SU-DHL-6 (cell line): ENCODE results near the gene BEND5.

Source experiments
- H2AFZ ChIP-seq: fragments of 200-600 bp; sonication (generic); 2 replicates; pipeline ENCODE4 v1.6.1; 2014; ENCODE audit warnings: low read depth, mild to moderate bottlenecking, moderate library complexity, mixed read lengths, antibody characterized with exemption, low read length; ENCODE audit not compliant: severe bottlenecking
- H3F3A ChIP-seq: fragments of 200-600 bp; shearing (Covaris generic); 2 replicates; pipeline ENCODE4 v1.6.0; 2016; ENCODE audit warnings: antibody characterized with exemption, mild to moderate bottlenecking; ENCODE audit not compliant: insufficient read depth
- H3K27ac ChIP-seq: fragments of 200-600 bp; sonication (generic); 2 replicates; pipeline ENCODE4 v1.5.1; 2016; ENCODE audit warnings: low read depth, mild to moderate bottlenecking, low read length, moderate library complexity, mixed read lengths
- H3K27me3 ChIP-seq: fragments of 200-600 bp; sonication (generic), shearing (Covaris generic); 2 replicates; pipeline ENCODE4 v1.6.0; 2014; ENCODE audit warnings: mild to moderate bottlenecking, low read length
- H3K36me3 ChIP-seq: fragments of 200-600 bp; sonication (generic); 2 replicates; pipeline ENCODE4 v1.6.1; 2014; ENCODE audit warnings: mild to moderate bottlenecking, low read length, mixed read lengths
- H3K4me2 ChIP-seq: fragments of 300-600, 200-600 bp; shearing (Covaris generic), sonication (generic); 2 replicates; pipeline ENCODE4 v1.6.0; 2014; ENCODE audit warnings: low read length, low read depth, mild to moderate bottlenecking; ENCODE audit not compliant: poor library complexity, severe bottlenecking
- H3K4me3 ChIP-seq: fragments of 200-600 bp; sonication (generic); 2 replicates; pipeline ENCODE4 v1.5.1; 2014; ENCODE audit warnings: antibody characterized with exemption, low read length, mild to moderate bottlenecking, mixed read lengths; ENCODE audit not compliant: insufficient read depth, poor library complexity, severe bottlenecking
- H3K79me2 ChIP-seq: fragments of 200-600 bp; sonication (generic); 2 replicates; pipeline ENCODE4 v1.6.1; 2014; ENCODE audit warnings: mild to moderate bottlenecking, low read length, moderate library complexity; ENCODE audit not compliant: insufficient read depth
- H3K9ac ChIP-seq: fragments of 200-600 bp; sonication (generic); 2 replicates; pipeline ENCODE4 v1.7.0; 2014; ENCODE audit warnings: mild to moderate bottlenecking, low read length
- H3K9me2 ChIP-seq: fragments of 200-600 bp; sonication (generic); replicated peaks from 2 replicates; pipeline ENCODE4 v1.6.1; 2014; ENCODE audit warnings: low read length; ENCODE audit not compliant: insufficient read depth
- H3K9me3 ChIP-seq: fragments of 200-600 bp; sonication (generic); 2 replicates; pipeline ENCODE4 v1.6.1; 2014; ENCODE audit warnings: low read length, mixed read lengths; ENCODE audit not compliant: insufficient read depth
- H4K20me1 ChIP-seq: fragments of 200-600 bp; sonication (generic); 2 replicates; pipeline ENCODE4 v1.6.1; 2014; ENCODE audit warnings: low read depth, mild to moderate bottlenecking, antibody characterized with exemption, low read length, moderate library complexity, mixed read lengths
- EZH2phosphoT487 ChIP-seq: fragments of 200-600 bp; sonication (generic), shearing (Covaris generic); conservative IDR thresholded peaks from 2 replicates; pipeline ENCODE4 v1.6.1; 2018; ENCODE audit warnings: mild to moderate bottlenecking, antibody characterized with exemption, low read length, moderate library complexity, mixed read lengths
- TF ChIP-seq, protein P1 (sequence below): fragments of 200-600 bp; sonication (generic); IDR thresholded peaks from one replicate; pipeline ENCODE4 v1.5.1; 2017; ENCODE audit warnings: antibody characterized with exemption, mild to moderate bottlenecking, low read length, moderate library complexity; ENCODE audit not compliant: insufficient read depth, poor library complexity, severe bottlenecking

BEND5 gene

GRCh38 chr1:48693180-48693579, 83.5 kb downstream of the BEND5 start:
- Histone ChIP-seq H3K36me3 (no peaks in the 10 kb centered on the region), H3K27me3 (no peaks in the 10 kb centered on the region), H3K9me3 (no peaks in the 10 kb centered on the region), H3K9me2 (no peaks in the 10 kb centered on the region), H4K20me1 (no peaks in the 10 kb centered on the region), H3K79me2 (no peaks in the 10 kb centered on the region), H3F3A (no peaks in the 10 kb centered on the region), H3K27ac (no peak overlapping the region), H3K4me3 (no peak overlapping the region), H3K4me2 (no peak overlapping the region), H2AFZ (no peak overlapping the region), H3K9ac (no peak overlapping the region)
- TF ChIP-seq, protein P1, sequence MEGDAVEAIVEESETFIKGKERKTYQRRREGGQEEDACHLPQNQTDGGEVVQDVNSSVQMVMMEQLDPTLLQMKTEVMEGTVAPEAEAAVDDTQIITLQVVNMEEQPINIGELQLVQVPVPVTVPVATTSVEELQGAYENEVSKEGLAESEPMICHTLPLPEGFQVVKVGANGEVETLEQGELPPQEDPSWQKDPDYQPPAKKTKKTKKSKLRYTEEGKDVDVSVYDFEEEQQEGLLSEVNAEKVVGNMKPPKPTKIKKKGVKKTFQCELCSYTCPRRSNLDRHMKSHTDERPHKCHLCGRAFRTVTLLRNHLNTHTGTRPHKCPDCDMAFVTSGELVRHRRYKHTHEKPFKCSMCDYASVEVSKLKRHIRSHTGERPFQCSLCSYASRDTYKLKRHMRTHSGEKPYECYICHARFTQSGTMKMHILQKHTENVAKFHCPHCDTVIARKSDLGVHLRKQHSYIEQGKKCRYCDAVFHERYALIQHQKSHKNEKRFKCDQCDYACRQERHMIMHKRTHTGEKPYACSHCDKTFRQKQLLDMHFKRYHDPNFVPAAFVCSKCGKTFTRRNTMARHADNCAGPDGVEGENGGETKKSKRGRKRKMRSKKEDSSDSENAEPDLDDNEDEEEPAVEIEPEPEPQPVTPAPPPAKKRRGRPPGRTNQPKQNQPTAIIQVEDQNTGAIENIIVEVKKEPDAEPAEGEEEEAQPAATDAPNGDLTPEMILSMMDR, result no peak
- TF ChIP-seq EZH2phosphoT487, result no peak

GRCh38 chr1:48692235-48692634, 84.5 kb downstream of the BEND5 start:
- H3K9me3 ChIP-seq, result no peaks in the 10 kb centered on the region
- H3K27me3 ChIP-seq, result no peaks in the 10 kb centered on the region
- no peak overlapping the region for H2AFZ ChIP-seq
- H3K4me3 ChIP-seq, result no peak overlapping the region
- no peak overlapping the region for H3K9ac ChIP-seq
- no peaks in the 10 kb centered on the region for H4K20me1 ChIP-seq
- H3K27ac ChIP-seq, result no peak overlapping the region
- TF ChIP-seq EZH2phosphoT487, result no peak
- TF ChIP-seq, protein P1, result no peak
- no peaks in the 10 kb centered on the region for H3K9me2 ChIP-seq
- H3K36me3 ChIP-seq, result no peaks in the 10 kb centered on the region
- H3K4me2 ChIP-seq, result no peak overlapping the region
- no peaks in the 10 kb centered on the region for H3F3A ChIP-seq
- no peaks in the 10 kb centered on the region for H3K79me2 ChIP-seq

- no peaks in the 10 kb centered on the region for H3K27me3 ChIP-seq
- H3K9me2 ChIP-seq, result no peaks in the 10 kb centered on the region
- no peaks in the 10 kb centered on the region for H3K36me3 ChIP-seq
- H4K20me1 ChIP-seq, result no peaks in the 10 kb centered on the region
- no peak overlapping the region for H3K27ac ChIP-seq
- no peaks in the 10 kb centered on the region for H3K9me3 ChIP-seq
- H3K79me2 ChIP-seq, result no peaks in the 10 kb centered on the region
- H3K9ac ChIP-seq, result no peak overlapping the region
- no peak overlapping the region for H2AFZ ChIP-seq
- no peak for TF ChIP-seq EZH2phosphoT487
- H3K4me2 ChIP-seq, result no peak overlapping the region
- H3F3A ChIP-seq, result no peaks in the 10 kb centered on the region
- H3K4me3 ChIP-seq, result no peak overlapping the region
Observed at GRCh38 chr1:48691429-48692001, 85.2 kb downstream of the BEND5 start.

GRCh38 chr1:48688102-48688760, 88.5 kb downstream of the BEND5 start:
- Histone ChIP-seq H3K9me2 (no peaks in the 10 kb centered on the region), H3K27ac (no peak overlapping the region), H3K9me3 (no peaks in the 10 kb centered on the region), H4K20me1 (no peaks in the 10 kb centered on the region), H3K36me3 (no peaks in the 10 kb centered on the region), H3K4me2 (no peak overlapping the region), H3F3A (no peaks in the 10 kb centered on the region), H3K27me3 (no peaks in the 10 kb centered on the region), H3K4me3 (no peak overlapping the region), H2AFZ (no peak overlapping the region), H3K79me2 (no peaks in the 10 kb centered on the region), H3K9ac (no peak overlapping the region)
- no peak for TF ChIP-seq EZH2phosphoT487
- TF ChIP-seq, protein P1, result no peak
